Fibroblast of the aortic adventitia (primary cell): ENCODE results near the gene PAQR4. TPM values are rescaled to one million over a fixed set of nuclear protein-coding genes. Genes with fewer than 3 reads are reported as not detected.

Source experiments
- DNase-seq: peaks from one replicate; pipeline ENCODE4 v3.0.0-alpha.2; 2010; ENCODE audit warnings: low read depth
- H3K4me3 ChIP-seq: 2 replicates; pipeline ENCODE4 v1.5.1; 2011; ENCODE audit warnings: low read depth, mild to moderate bottlenecking, control low read depth, low read length, moderate library complexity
- total RNA-seq: library from RNA; depleted of rRNA; stranded (reverse); fragments of >200 nt; gene quantifications from 2 replicates; pipeline ENCODE4 v1.2.3, GENCODE V29; 2012; ENCODE audit warnings: low replicate concordance
- TF ChIP-seq, protein P1 (sequence below): IDR thresholded peaks from 2 replicates; pipeline ENCODE4 v1.5.1; 2011; ENCODE audit warnings: mild to moderate bottlenecking, low read length, control low read depth, inconsistent platforms; ENCODE audit not compliant: insufficient read depth

Gene PAQR4
- total RNA-seq, 1 donor: 13.8 TPM

DNA sequence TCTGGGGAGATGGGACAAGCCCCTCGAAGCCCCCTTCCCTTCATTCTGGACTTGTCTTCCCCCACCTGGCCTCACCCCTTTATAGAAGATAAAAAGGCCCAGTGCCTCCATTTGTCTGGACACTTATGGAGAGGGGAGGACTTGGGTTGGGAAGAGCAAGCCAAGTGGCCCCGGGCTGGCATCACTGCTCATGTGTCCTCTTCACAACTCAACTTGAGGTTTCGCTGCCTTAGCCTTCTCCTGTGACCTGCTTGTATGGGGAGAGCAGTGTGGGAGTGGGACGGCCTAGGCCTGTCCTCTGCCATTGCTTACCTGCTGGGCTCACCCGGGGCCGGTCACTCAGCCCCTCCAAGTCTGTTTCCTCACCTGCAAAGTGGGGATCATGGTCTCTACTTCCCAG is 1.4 kb downstream of the PAQR4 start:
- DNase-seq: no peak
- H3K4me3 ChIP-seq: peak overlapping the region; percentile 69
- TF ChIP-seq, protein P1, sequence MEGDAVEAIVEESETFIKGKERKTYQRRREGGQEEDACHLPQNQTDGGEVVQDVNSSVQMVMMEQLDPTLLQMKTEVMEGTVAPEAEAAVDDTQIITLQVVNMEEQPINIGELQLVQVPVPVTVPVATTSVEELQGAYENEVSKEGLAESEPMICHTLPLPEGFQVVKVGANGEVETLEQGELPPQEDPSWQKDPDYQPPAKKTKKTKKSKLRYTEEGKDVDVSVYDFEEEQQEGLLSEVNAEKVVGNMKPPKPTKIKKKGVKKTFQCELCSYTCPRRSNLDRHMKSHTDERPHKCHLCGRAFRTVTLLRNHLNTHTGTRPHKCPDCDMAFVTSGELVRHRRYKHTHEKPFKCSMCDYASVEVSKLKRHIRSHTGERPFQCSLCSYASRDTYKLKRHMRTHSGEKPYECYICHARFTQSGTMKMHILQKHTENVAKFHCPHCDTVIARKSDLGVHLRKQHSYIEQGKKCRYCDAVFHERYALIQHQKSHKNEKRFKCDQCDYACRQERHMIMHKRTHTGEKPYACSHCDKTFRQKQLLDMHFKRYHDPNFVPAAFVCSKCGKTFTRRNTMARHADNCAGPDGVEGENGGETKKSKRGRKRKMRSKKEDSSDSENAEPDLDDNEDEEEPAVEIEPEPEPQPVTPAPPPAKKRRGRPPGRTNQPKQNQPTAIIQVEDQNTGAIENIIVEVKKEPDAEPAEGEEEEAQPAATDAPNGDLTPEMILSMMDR: no peak

DNA sequence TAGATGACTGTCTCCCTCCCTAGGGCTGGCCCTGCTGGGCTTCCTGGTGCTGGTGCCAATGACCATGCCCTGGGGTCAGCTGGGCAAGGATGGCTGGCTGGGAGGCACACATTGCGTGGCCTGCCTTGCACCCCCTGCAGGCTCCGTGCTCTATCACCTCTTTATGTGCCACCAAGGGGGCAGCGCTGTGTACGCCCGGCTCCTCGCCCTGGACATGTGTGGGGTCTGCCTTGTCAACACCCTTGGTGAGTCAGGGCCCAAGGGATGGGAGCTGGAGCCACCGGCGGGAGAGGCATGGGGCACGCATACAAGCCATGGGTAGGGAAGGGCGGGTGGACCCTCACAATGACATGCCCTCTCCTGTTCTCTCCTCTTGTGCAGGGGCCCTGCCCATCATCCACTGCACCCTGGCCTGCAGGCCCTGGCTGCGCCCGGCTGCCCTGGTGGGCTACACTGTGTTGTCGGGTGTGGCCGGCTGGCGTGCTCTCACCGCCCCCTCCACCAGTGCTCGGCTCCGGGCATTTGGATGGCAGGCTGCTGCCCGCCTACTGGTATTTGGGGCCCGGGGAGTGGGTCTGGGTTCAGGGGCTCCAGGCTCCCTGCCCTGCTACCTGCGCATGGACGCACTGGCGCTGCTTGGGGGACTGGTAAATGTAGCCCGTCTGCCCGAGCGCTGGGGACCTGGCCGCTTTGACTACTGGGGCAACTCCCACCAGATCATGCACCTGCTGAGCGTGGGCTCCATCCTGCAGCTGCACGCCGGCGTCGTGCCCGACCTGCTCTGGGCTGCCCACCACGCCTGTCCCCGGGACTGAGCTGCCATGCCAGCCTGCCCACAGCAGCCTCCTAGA is 2.2 kb downstream of the PAQR4 start:
- H3K4me3 ChIP-seq: no peak overlapping the region
- DNase-seq: no peak
- TF ChIP-seq, protein P1: no peak

DNA sequence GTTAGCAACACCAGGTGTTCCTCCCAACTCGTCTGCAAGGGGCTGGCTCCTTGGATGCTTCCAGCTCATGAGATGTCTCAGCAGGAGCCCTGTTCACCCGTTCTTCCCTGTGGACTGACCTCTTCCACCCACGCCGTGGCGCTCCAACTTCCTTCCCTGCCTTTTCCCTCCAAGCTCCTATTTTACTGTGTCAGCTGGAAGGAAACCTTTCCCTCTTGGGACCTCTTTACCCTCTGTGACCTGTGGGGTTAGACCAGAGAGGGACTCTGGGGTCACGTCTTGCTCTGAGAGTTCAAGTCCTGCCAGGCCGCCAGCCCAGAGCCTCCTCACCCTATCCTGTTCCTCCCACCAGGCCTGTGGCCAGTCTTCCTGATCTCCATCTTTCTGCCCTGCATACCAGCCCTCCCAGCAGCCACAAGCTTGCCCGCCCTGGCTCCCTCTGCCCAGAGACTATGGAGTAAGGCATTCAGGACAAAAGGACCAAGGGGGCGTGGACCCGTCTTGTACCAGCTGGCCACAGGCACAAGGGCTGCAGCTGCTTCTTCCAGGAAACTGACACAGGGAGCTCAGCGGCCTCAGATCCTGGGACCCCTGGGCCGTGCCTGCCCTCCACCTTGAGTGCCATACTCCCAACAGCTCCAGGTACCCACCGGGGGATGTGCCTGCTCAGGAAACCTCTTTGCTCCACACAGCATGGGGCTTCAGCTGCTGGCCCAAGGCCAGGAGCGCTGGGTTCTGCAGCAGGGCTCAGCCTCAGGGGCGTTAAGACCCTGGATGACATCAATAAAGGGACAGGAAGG is 3.0 kb downstream of the PAQR4 start:
- no peak overlapping the region for H3K4me3 ChIP-seq
- TF ChIP-seq, protein P1: no peak
- DNase-seq: no peak

DNA sequence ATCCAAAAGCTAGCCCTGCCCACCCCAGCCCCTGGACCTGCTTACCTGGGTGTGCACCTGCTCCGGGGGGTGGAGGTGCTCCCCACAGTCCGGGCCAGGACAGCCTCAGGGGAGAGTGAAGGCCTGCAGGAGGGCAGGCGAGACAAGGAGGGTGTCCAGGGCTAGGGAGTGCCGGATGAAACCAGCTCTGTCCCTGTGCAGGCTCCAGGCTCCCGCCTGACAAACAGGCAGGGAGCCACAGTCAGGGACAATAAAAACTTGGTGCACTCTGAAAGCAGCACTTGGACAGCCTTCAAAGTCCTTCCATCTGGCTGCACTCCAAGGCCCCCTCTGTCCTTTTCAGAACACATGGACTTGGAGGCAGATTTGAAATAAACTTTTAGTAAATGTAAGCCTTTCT is 3.9 kb downstream of the PAQR4 start:
- DNase-seq: no peak
- no peak overlapping the region for H3K4me3 ChIP-seq
- TF ChIP-seq, protein P1: no peak

DNA sequence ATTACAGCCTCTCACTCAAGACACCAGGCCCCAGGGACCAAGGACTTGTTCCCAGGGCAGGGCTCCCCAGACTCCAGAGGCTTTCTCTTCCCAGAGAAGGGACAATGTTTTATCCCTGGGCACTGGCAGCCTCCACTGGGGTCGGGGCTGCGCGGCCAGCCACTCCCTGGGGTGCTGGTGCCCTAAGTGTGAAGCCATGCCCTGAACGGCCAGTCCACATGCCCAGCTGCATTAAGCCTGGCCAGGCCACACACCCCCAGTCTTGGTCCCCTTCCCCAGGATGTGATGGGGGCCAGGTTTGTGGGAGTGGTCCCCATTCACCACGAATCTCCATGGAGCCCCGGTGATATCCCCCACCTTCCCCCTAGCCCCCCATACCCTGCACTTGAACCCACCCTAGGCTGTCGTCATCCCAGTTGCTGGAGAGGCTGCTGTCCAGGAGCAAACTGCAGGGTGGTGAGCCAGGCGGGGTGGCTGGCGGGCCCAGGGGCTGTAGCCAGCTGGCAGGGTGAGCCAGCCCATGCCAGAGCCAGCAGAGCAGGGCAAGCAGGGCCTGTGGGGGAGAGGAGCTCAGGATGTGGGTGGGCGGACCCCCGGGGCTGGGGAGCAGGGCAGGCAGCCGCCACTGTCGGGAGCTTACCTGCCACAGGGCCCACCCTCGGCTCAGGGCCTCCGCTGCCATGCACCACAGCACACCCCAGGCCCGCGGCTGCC is 4.6 kb downstream of the PAQR4 start:
- no peak overlapping the region for H3K4me3 ChIP-seq
- TF ChIP-seq, protein P1: no peak
- DNase-seq: no peak

DNA sequence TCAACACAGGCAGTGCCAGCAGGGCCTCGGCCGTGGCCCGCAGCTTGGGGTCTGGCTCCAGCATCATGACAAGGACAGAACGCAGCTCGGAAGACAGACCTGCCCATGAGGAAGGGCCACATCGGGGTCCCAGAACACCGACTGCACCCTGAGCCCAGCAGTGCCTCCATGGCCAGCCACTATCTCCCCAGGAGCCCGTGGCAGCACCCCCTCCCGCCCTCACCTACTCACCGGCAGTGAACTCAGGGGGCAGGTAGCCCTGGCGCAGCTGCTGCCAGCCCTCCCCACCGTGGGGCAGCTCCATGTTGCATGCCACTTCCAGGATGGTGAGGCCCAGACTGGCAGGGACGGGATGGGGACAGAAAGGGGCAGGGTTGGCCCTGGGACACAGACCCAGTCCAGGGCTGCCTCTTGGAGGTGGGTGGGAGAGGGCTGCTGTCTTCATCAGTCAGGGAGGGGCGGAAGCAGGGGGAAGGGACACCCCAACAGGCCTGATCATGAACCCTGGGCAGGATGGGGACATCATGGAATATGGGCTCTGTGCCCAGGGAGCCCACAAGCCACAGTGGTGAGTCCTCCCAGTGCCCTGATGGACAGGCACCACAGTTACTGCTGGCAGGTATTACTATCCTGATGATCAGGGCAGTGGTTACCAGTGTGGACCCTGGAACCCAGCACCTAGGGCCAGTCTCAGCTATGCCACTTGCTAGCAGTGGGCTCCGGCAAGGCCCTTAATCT is 5.3 kb downstream of the PAQR4 start:
- DNase-seq: no peak
- H3K4me3 ChIP-seq: no peak overlapping the region
- TF ChIP-seq, protein P1: no peak
